HEK293 (cell line): ENCODE results near the gene RBM4.
A peak's percentile ranks its signal among the peaks of the same experiment; 100 is the strongest.

ENCODE experiments used
- AEBP2 ChIP-seq: fragments of 450-650 bp; formaldehyde crosslinking; IDR thresholded peaks from 2 replicates; pipeline ENCODE4 v1.5.1; 2016; ENCODE audit warnings: missing biosample characterization, missing genetic modification characterization, borderline replicate concordance
- ATF2 ChIP-seq: fragments of 450-650 bp; formaldehyde crosslinking; IDR thresholded peaks from 2 replicates; pipeline ENCODE4 v1.5.1; 2016; ENCODE audit warnings: missing biosample characterization, missing genetic modification characterization, low read depth
- BCL6B ChIP-seq: fragments of 450-650 bp; formaldehyde crosslinking; IDR thresholded peaks from 2 replicates; pipeline ENCODE4 v1.5.1; 2017; ENCODE audit warnings: missing biosample characterization, missing genetic modification characterization
- FEZF1 ChIP-seq: fragments of 450-650 bp; formaldehyde crosslinking; IDR thresholded peaks from 2 replicates; pipeline ENCODE4 v1.5.1; 2016; ENCODE audit warnings: missing biosample characterization, missing genetic modification characterization
- GLIS2 ChIP-seq: fragments of 450-650 bp; formaldehyde crosslinking; IDR thresholded peaks from 2 replicates; pipeline ENCODE4 v1.5.1; 2016; ENCODE audit warnings: missing biosample characterization, missing genetic modification characterization
- KLF8 ChIP-seq: fragments of 450-650 bp; formaldehyde crosslinking; IDR thresholded peaks from 2 replicates; pipeline ENCODE4 v1.5.1; 2016; ENCODE audit warnings: missing biosample characterization, missing genetic modification characterization
- MEIS1 ChIP-seq: sonication (generic); formaldehyde crosslinking; IDR thresholded peaks from 2 replicates; pipeline ENCODE4 v1.8.1; 2022; ENCODE audit warnings: missing genetic modification reagents, mild to moderate bottlenecking, borderline replicate concordance
- MZF1 ChIP-seq: fragments of 450-650 bp; formaldehyde crosslinking; IDR thresholded peaks from 2 replicates; pipeline ENCODE4 v1.5.1; 2017; ENCODE audit warnings: missing biosample characterization, missing genetic modification characterization, borderline replicate concordance
- OVOL3 ChIP-seq: fragments of 450-650 bp; formaldehyde crosslinking; IDR thresholded peaks from 2 replicates; pipeline ENCODE4 v1.5.1; 2016; ENCODE audit warnings: missing biosample characterization, missing genetic modification characterization
- SP2 ChIP-seq: fragments of 450-650 bp; formaldehyde crosslinking; IDR thresholded peaks from 2 replicates; pipeline ENCODE4 v1.5.1; 2016; ENCODE audit warnings: missing biosample characterization, missing genetic modification characterization
- TCF7L2 ChIP-seq: IDR thresholded peaks from 2 replicates; pipeline ENCODE4 v1.6.1; 2011; ENCODE audit warnings: low read depth, mild to moderate bottlenecking, inconsistent platforms, low read length, moderate library complexity, borderline replicate concordance
- TRIM28 ChIP-seq: IDR thresholded peaks from 2 replicates; pipeline ENCODE4 v1.6.1; 2011; ENCODE audit warnings: low read length, control low read depth, borderline replicate concordance
- ZBTB17 ChIP-seq: fragments of 450-650 bp; formaldehyde crosslinking; IDR thresholded peaks from 2 replicates; pipeline ENCODE4 v1.5.1; 2016; ENCODE audit warnings: missing biosample characterization, missing genetic modification characterization
- ZEB2 ChIP-seq: fragments of 450-650 bp; formaldehyde crosslinking; IDR thresholded peaks from 2 replicates; pipeline ENCODE4 v1.5.1; 2016; ENCODE audit warnings: missing biosample characterization, missing genetic modification characterization
- ZNF114 ChIP-seq: fragments of 450-650 bp; formaldehyde crosslinking; IDR thresholded peaks from 2 replicates; pipeline ENCODE4 v1.5.0; 2017; ENCODE audit warnings: missing biosample characterization, missing genetic modification characterization
- ZNF121 ChIP-seq: fragments of 450-650 bp; formaldehyde crosslinking; IDR thresholded peaks from 2 replicates; pipeline ENCODE4 v1.5.1; 2016; ENCODE audit warnings: missing biosample characterization, missing genetic modification characterization
- ZNF133 ChIP-seq: fragments of 450-650 bp; formaldehyde crosslinking; IDR thresholded peaks from 2 replicates; pipeline ENCODE4 v1.5.1; 2016; ENCODE audit warnings: missing biosample characterization, missing genetic modification characterization
- ZNF148 ChIP-seq: fragments of 450-650 bp; formaldehyde crosslinking; IDR thresholded peaks from 2 replicates; pipeline ENCODE4 v1.5.0; 2017; ENCODE audit warnings: missing biosample characterization, missing genetic modification characterization, borderline replicate concordance
- ZNF169 ChIP-seq: fragments of 450-650 bp; formaldehyde crosslinking; IDR thresholded peaks from 2 replicates; pipeline ENCODE4 v1.5.1; 2016; ENCODE audit warnings: missing biosample characterization, missing genetic modification characterization
- ZNF174 ChIP-seq: fragments of 450-650 bp; formaldehyde crosslinking; IDR thresholded peaks from 2 replicates; pipeline ENCODE4 v1.5.0; 2017; ENCODE audit warnings: missing biosample characterization, mild to moderate bottlenecking, missing genetic modification characterization
- ZNF266 ChIP-seq: fragments of 450-650 bp; formaldehyde crosslinking; IDR thresholded peaks from 2 replicates; pipeline ENCODE4 v1.5.1; 2016; ENCODE audit warnings: missing biosample characterization, missing genetic modification characterization, low read depth
- ZNF302 ChIP-seq: fragments of 450-650 bp; formaldehyde crosslinking; IDR thresholded peaks from 2 replicates; pipeline ENCODE4 v1.5.1; 2016; ENCODE audit warnings: missing biosample characterization, missing genetic modification characterization, low read depth
- ZNF350 ChIP-seq: fragments of 450-650 bp; formaldehyde crosslinking; IDR thresholded peaks from 2 replicates; pipeline ENCODE4 v1.5.0; 2017; ENCODE audit warnings: missing biosample characterization, mild to moderate bottlenecking, missing genetic modification characterization
- ZNF391 ChIP-seq: fragments of 450-650 bp; formaldehyde crosslinking; IDR thresholded peaks from 2 replicates; pipeline ENCODE4 v1.5.1; 2016; ENCODE audit warnings: low read depth, missing biosample characterization, missing genetic modification characterization, borderline replicate concordance
- ZNF394 ChIP-seq: fragments of 450-650 bp; formaldehyde crosslinking; IDR thresholded peaks from 2 replicates; pipeline ENCODE4 v1.5.1; 2016; ENCODE audit warnings: missing biosample characterization, missing genetic modification characterization, mild to moderate bottlenecking, moderate library complexity, borderline replicate concordance
- ZNF404 ChIP-seq: fragments of 450-650 bp; formaldehyde crosslinking; IDR thresholded peaks from 2 replicates; pipeline ENCODE4 v1.5.1; 2017; ENCODE audit warnings: missing biosample characterization, missing genetic modification characterization
- ZNF449 ChIP-seq: fragments of 450-650 bp; formaldehyde crosslinking; IDR thresholded peaks from 2 replicates; pipeline ENCODE4 v1.5.1; 2017; ENCODE audit warnings: missing biosample characterization, mild to moderate bottlenecking, missing genetic modification characterization, moderate library complexity
- ZNF544 ChIP-seq: fragments of 450-650 bp; formaldehyde crosslinking; IDR thresholded peaks from 2 replicates; pipeline ENCODE4 v1.5.0; 2017; ENCODE audit warnings: missing biosample characterization, missing genetic modification characterization
- ZNF600 ChIP-seq: fragments of 450-650 bp; formaldehyde crosslinking; IDR thresholded peaks from 2 replicates; pipeline ENCODE4 v1.5.1; 2016; ENCODE audit warnings: missing biosample characterization, missing genetic modification characterization
- ZNF621 ChIP-seq: fragments of 450-650 bp; formaldehyde crosslinking; IDR thresholded peaks from 2 replicates; pipeline ENCODE4 v1.5.1; 2017; ENCODE audit warnings: missing biosample characterization, missing genetic modification characterization
- ZNF654 ChIP-seq: fragments of 450-650 bp; formaldehyde crosslinking; IDR thresholded peaks from 2 replicates; pipeline ENCODE4 v1.5.1; 2016; ENCODE audit warnings: low read depth, missing biosample characterization, missing genetic modification characterization
- ZNF660 ChIP-seq: fragments of 450-650 bp; IDR thresholded peaks from 2 replicates; pipeline ENCODE4 v1.5.1; 2018; ENCODE audit warnings: missing biosample characterization, mild to moderate bottlenecking, missing genetic modification characterization
- ZNF768 ChIP-seq: fragments of 450-650 bp; formaldehyde crosslinking; IDR thresholded peaks from 2 replicates; pipeline ENCODE4 v1.5.1; 2018; ENCODE audit warnings: missing biosample characterization, mild to moderate bottlenecking, missing genetic modification characterization

The RBM4 gene

GRCh38 chr11:66616379-66617154 lies 21.9 kb upstream of the RBM4 start, which contains the start of gene RBM14 (continued):
- no peak for TF ChIP-seq AEBP2 (tag by site-specific recombination)
- no peak for TF ChIP-seq ZNF266 (tag by site-specific recombination)
- peak; percentile 77 for TF ChIP-seq GLIS2
- TF ChIP-seq ATF2 (tag by site-specific recombination) = 0 out of 2 replicates have a peak, but pooled peaks have one; percentile 7
- TF ChIP-seq FEZF1 (tag by site-specific recombination) = no peak
- no peak for TF ChIP-seq MEIS1 (CRISPR knock-in tag)
- no peak for TF ChIP-seq ZNF660 (tag by site-specific recombination)
- TF ChIP-seq BCL6B (tag by site-specific recombination) = no peak
- no peak for TF ChIP-seq TCF7L2
- TF ChIP-seq ZNF768 (tag by site-specific recombination) = no peak
- TF ChIP-seq ZNF654 (tag by site-specific recombination) = no peak
- no peak for TF ChIP-seq MZF1 (tag by site-specific recombination)
- TF ChIP-seq ZEB2 (tag by site-specific recombination) = peak; percentile 72
- TF ChIP-seq KLF8 = no peak
- peak; percentile 79 for TF ChIP-seq ZBTB17 (tag by site-specific recombination)
- TF ChIP-seq ZNF174 (tag by site-specific recombination) = no peak
- no peak for TF ChIP-seq ZNF121 (tag by site-specific recombination)
- peak; percentile 79; the same call in 1 of the 2 replicates for TF ChIP-seq ZNF391
- TF ChIP-seq ZNF449 (tag by site-specific recombination) = peak; percentile 69; the same call in 1 of the 2 replicates
- peak; percentile 88 for TF ChIP-seq ZNF600 (tag by site-specific recombination)
- peak; percentile 99 for TF ChIP-seq SP2 (tag by site-specific recombination)
- TF ChIP-seq ZNF169 (tag by site-specific recombination) = no peak
- no peak for TF ChIP-seq ZNF621 (tag by site-specific recombination)
- TF ChIP-seq ZNF114 (tag by site-specific recombination) = no peak
- no peak for TF ChIP-seq ZNF350 (tag by site-specific recombination)
- 0 out of 2 replicates have a peak, but pooled peaks have one; percentile 2 for TF ChIP-seq OVOL3
- TF ChIP-seq ZNF394 (tag by site-specific recombination) = no peak
- TF ChIP-seq ZNF133 = no peak
- TF ChIP-seq ZNF148 (tag by site-specific recombination) = no peak
- peak; percentile 42; the same call in 1 of the 2 replicates for TF ChIP-seq TRIM28
- TF ChIP-seq ZNF404 = no peak
- no peak for TF ChIP-seq ZNF544 (tag by site-specific recombination)
- TF ChIP-seq ZNF302 (tag by site-specific recombination) = no peak
